ENCODE results near the gene SLC16A7. TPM values are rescaled to one million over a fixed set of nuclear protein-coding genes. Genes with fewer than 3 reads are reported as not detected.

SLC16A7 gene
- total RNA-seq, 1 donor from 2014 or later: 12.9 TPM

DNA sequence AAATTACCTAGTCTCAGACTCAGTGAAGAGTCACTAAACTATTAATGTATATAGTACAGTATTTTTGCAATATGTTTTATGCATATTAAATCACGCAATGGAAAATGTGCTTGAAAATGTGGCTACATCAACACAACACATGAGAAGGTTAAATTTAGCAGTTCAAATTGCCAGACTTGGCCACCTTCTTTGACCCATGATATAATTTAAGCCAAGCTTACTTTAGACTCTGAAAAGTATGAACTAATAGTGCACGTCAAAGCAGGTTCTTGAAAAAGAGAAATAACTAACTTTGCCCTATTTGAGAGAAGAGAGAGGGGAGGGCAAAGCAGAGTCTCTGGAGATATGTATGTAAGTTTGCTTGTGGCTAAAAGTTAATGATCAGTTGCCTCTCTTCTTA is 68.7 kb downstream of the SLC16A7 start:
- Mint-ChIP-seq H3K9me3 (peaks cover 9% of the 10 kb centered on the region), H3K36me3 (peaks cover 10% of the 10 kb centered on the region), H3K4me3 (no peak overlapping the region), H3K27ac (no peak overlapping the region), H3K27me3 (no peaks in the 10 kb centered on the region), H3K4me1 (ENCODE audit: unreplicated experiment) (no peaks in the 10 kb centered on the region)
- DNase-seq (ENCODE audit: extremely low spot score, unreplicated experiment): no peak
- TF ChIP-seq, protein P1, sequence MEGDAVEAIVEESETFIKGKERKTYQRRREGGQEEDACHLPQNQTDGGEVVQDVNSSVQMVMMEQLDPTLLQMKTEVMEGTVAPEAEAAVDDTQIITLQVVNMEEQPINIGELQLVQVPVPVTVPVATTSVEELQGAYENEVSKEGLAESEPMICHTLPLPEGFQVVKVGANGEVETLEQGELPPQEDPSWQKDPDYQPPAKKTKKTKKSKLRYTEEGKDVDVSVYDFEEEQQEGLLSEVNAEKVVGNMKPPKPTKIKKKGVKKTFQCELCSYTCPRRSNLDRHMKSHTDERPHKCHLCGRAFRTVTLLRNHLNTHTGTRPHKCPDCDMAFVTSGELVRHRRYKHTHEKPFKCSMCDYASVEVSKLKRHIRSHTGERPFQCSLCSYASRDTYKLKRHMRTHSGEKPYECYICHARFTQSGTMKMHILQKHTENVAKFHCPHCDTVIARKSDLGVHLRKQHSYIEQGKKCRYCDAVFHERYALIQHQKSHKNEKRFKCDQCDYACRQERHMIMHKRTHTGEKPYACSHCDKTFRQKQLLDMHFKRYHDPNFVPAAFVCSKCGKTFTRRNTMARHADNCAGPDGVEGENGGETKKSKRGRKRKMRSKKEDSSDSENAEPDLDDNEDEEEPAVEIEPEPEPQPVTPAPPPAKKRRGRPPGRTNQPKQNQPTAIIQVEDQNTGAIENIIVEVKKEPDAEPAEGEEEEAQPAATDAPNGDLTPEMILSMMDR (conservative IDR thresholded peaks at IDR 0.05): no peak

DNA sequence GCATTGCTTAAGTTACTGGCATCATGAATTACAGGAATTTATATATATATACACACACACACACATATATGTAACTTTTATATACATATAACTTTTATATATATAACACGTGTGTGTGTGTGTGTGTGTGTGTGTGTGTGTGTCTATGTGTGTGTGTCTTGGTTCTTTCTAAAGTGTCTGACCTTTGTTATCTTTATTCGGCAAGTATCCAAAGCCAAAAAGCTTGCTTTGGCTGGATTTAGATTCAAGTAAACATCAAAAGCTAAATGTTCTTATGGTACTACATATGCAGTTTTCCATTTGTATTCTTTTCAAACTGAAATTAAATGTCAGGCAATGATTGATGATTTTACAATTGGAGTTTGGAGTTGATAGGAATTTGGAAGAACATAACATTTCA is 69.9 kb downstream of the SLC16A7 start:
- no peaks in the 10 kb centered on the region for H3K27me3 Mint-ChIP-seq
- peaks cover 10% of the 10 kb centered on the region for H3K36me3 Mint-ChIP-seq

DNA sequence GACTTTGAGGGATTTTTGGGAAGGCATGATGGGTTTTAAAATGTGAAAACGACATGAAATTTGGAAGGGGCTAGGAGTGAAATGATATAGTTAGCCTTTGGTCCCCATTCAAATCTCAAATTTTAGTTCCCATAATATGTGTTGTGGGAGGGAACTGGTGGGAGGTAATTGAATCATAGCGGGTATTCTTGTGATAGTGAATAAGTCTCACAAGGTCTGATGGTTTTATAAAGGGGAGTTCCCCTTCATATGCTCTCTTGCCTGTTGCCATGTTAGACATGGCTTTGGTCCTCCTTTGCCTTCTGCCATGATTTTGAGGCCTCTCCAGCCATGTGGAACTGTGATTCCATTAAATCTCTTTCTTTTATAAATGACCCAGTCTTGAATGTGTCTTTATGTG is 72.8 kb downstream of the SLC16A7 start:
- H3K9me3 Mint-ChIP-seq: peaks cover 9% of the 10 kb centered on the region
- H3K4me1 Mint-ChIP-seq (ENCODE audit: unreplicated experiment): no peaks in the 10 kb centered on the region
- no peak for DNase-seq (ENCODE audit: extremely low spot score, unreplicated experiment)
- no peak overlapping the region for H3K4me3 Mint-ChIP-seq
- H3K27ac Mint-ChIP-seq: no peak overlapping the region
- TF ChIP-seq, protein P1 (conservative IDR thresholded peaks at IDR 0.05): no peak
- no peaks in the 10 kb centered on the region for H3K27me3 Mint-ChIP-seq
- H3K36me3 Mint-ChIP-seq: peaks cover 10% of the 10 kb centered on the region

More for the DNA sequence above, 69.9 kb downstream of the SLC16A7 start:
- Mint-ChIP-seq H3K4me1 (ENCODE audit: unreplicated experiment) (no peaks in the 10 kb centered on the region), H3K9me3 (peaks cover 9% of the 10 kb centered on the region), H3K4me3 (no peak overlapping the region), H3K27ac (no peak overlapping the region)
- TF ChIP-seq, protein P1 (conservative IDR thresholded peaks at IDR 0.05): no peak
- DNase-seq (ENCODE audit: extremely low spot score, unreplicated experiment): no peak

DNA sequence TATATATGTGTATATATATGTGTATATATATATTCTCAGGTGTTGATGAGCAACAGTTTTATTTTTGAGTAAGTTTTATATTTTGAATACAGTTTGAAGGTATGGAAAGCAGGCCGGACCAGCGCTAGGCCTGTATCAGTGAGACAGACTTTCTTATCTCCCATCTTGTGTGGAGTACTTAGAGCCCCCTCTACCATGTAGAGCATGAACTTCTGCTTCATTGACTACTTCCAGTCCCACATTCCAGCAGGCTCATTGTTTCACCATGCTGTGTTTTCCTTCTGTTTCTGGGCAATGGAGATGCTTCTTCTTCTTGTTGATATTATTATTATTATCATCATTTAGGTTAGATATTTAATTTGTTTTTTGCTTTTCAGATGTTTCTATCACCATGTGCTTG is 76.4 kb downstream of the SLC16A7 start:
- Mint-ChIP-seq H3K27me3 (no peaks in the 10 kb centered on the region), H3K4me3 (no peak overlapping the region)
- no peak for DNase-seq (ENCODE audit: extremely low spot score, unreplicated experiment)

DNA sequence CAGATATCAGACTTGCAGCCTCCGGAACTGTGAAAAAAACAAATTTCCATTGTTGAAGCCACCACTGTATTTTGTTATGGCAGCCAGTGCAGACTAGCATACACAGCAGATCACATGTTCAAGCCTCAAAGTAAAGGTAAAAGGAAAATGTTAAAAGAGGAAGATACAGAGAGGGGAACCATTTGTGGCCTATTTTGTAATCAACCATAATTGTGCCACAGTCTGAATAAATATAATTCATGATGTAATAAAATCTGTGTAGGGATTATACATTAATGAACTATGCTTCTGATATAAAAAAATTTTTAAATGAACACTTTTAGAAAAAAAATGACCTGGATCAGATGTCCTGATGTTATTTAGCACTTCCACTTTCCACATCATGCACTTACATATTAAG is 79.6 kb downstream of the SLC16A7 start:
- Mint-ChIP-seq H3K4me3 (no peak overlapping the region), H3K36me3 (no peaks in the 10 kb centered on the region), H3K4me1 (ENCODE audit: unreplicated experiment) (no peaks in the 10 kb centered on the region)

More for the DNA sequence above, 76.4 kb downstream of the SLC16A7 start:
- H3K4me1 Mint-ChIP-seq (ENCODE audit: unreplicated experiment): no peaks in the 10 kb centered on the region
- no peak overlapping the region for H3K27ac Mint-ChIP-seq
- peaks cover 2% of the 10 kb centered on the region for H3K36me3 Mint-ChIP-seq
- H3K9me3 Mint-ChIP-seq: peaks cover 4% of the 10 kb centered on the region
- TF ChIP-seq, protein P1 (conservative IDR thresholded peaks at IDR 0.05): no peak

More for the DNA sequence above, 79.6 kb downstream of the SLC16A7 start:
- H3K9me3 Mint-ChIP-seq: no peaks in the 10 kb centered on the region
- H3K27ac Mint-ChIP-seq: no peak overlapping the region
- H3K27me3 Mint-ChIP-seq: no peaks in the 10 kb centered on the region
- DNase-seq (ENCODE audit: extremely low spot score, unreplicated experiment): no peak
- TF ChIP-seq, protein P1 (conservative IDR thresholded peaks at IDR 0.05): no peak

Data from type B pancreatic cell (in vitro differentiated cells).